Esophagus squamous epithelium (tissue), 5 donors: ENCODE data around the gene APLF. TPM values are rescaled to one million over a fixed set of nuclear protein-coding genes. Genes with fewer than 3 reads are reported as not detected.

Source experiments
- DNase-seq: peaks from one replicate; lab custom pipeline; 2025; lab: John Stamatoyannopoulos, UW
- H3K27ac ChIP-seq, 4 donors: fragments of 200-600 bp; sonication (generic); one replicate each; pipeline ENCODE4 v1.5.1; 2016 to 2019; ENCODE audit warnings: mild to moderate bottlenecking in 1 of 4
- H3K27me3 ChIP-seq, 4 donors: fragments of 200-600 bp; sonication (generic); 1 replicate in 3 of 4; 2 replicates in 1 of 4; pipeline versions ENCODE4 v1.5.1 to v1.6.0; 2017 to 2021; ENCODE audit warnings: antibody characterized with exemption in 1 of 4
- H3K36me3 ChIP-seq, 3 donors: fragments of 200-600 bp; sonication (generic); one replicate each; pipeline ENCODE4 v1.5.1; 2016 to 2019
- H3K4me1 ChIP-seq, 3 donors: fragments of 200-600 bp; sonication (generic); one replicate each; pipeline ENCODE4 v1.5.1; 2017 to 2019
- H3K4me3 ChIP-seq, 4 donors: fragments of 200-600 bp; sonication (generic); 1 replicate in 3 of 4; 2 replicates in 1 of 4; pipeline ENCODE4 v1.5.1; 2016 to 2019; ENCODE audit warnings: mild to moderate bottlenecking in 2 of 4, moderate library complexity in 1 of 4
- H3K9me3 ChIP-seq, 3 donors: fragments of 200-600 bp; sonication (generic); one replicate each; pipeline ENCODE4 v1.5.1; 2016 to 2019
- CTCF ChIP-seq, 6 experiments: fragments of 450-650 bp in 4 of 6; fragments of 200-600 bp in 2 of 6; sonication (generic) in 2 of 6; IDR thresholded peaks; one replicate each; pipeline ENCODE4 v1.5.1; 2016 to 2019; ENCODE audit warnings: antibody characterized with exemption in 6 of 6, mild to moderate bottlenecking in 4 of 6, moderate library complexity in 4 of 6
- POLR2A ChIP-seq, 4 donors: fragments of 450-650 bp; IDR thresholded peaks; one replicate each; pipeline ENCODE4 v1.6.1; 2017; ENCODE audit warnings: antibody characterized with exemption in 4 of 4, mild to moderate bottlenecking in 4 of 4, moderate library complexity in 3 of 4
- WGBS, 2 donors: methylation state at CpG; one replicate each; pipeline ENCODE4 v1.1.5; 2018; 5-methylcytosine and 5-hydroxymethylcytosine counted together
- intact Hi-C: fragments of 100-400 bp; cut with DNase I; formaldehyde crosslinking; loops from one replicate; pipeline ENCODE4 v1.15.0; 2022
- total RNA-seq, 4 donors: library from RNA; depleted of rRNA; stranded (reverse); fragments of >200 nt; gene quantifications; one replicate each; pipeline ENCODE4 v1.1.0, GENCODE V29; 2016
- donor health status: DM: yes; HTN: yes; CAD: no.

Gene APLF
- total RNA-seq, 4 donors from 2014 or later, result 3.2 to 9.5 (median 4.7) TPM

GRCh38 chr2:68472796-68473414 is 5.5 kb downstream of the APLF start:
- intact Hi-C loops, result no loop called here
- Histone ChIP-seq H3K4me1 (peaks cover 0 to 36% (median 6%) of the 10 kb centered on the region in 3 donors), H3K36me3 (no peaks in the 10 kb centered on the region), H3K27me3 (no peaks in the 10 kb centered on the region), H3K27ac (no peak overlapping the region), H3K4me3 (no peak overlapping the region), H3K9me3 (no peaks in the 10 kb centered on the region)
- no peak for DNase-seq
- TF ChIP-seq POLR2A (IDR thresholded peaks at IDR 0.05) (no peak), CTCF (IDR thresholded peaks at IDR 0.05) (no peak)
- WGBS, 2 donors, result 85 to 87% methylated on average over 3 of the region's 3 CpGs

GRCh38 chr2:68475110-68475509 is 7.7 kb downstream of the APLF start:
- Histone ChIP-seq H3K36me3 (no peaks in the 10 kb centered on the region), H3K27me3 (no peaks in the 10 kb centered on the region), H3K4me1 (peaks cover 0 to 15% (median 0%) of the 10 kb centered on the region in 3 donors), H3K4me3 (no peak overlapping the region), H3K27ac (peak overlapping the region in 2 of 4 donors; percentile 26 to 49), H3K9me3 (no peaks in the 10 kb centered on the region)
- intact Hi-C loops, result no loop called here
- no peak for DNase-seq
- TF ChIP-seq CTCF (IDR thresholded peaks at IDR 0.05) (no peak), POLR2A (IDR thresholded peaks at IDR 0.05) (no peak)

GRCh38 chr2:68475576-68475975 is 8.2 kb downstream of the APLF start:
- H3K9me3 ChIP-seq, result no peaks in the 10 kb centered on the region
- TF ChIP-seq CTCF (IDR thresholded peaks at IDR 0.05) (no peak), POLR2A (IDR thresholded peaks at IDR 0.05) (no peak)
- no peak overlapping the region for H3K4me3 ChIP-seq

GRCh38 chr2:68476454-68476853 is 9.1 kb downstream of the APLF start:
- TF ChIP-seq POLR2A (IDR thresholded peaks at IDR 0.05), result no peak
- TF ChIP-seq CTCF (IDR thresholded peaks at IDR 0.05), result no peak
- H3K4me3 ChIP-seq, result no peak overlapping the region
- no peaks in the 10 kb centered on the region for H3K36me3 ChIP-seq
- WGBS, 2 donors, result 91 to 94% methylated on average over 1 of the region's 1 CpG
- no peak for DNase-seq
- intact Hi-C loops, result no loop called here
- H3K4me1 ChIP-seq, result peaks cover 0 to 12% (median 0%) of the 10 kb centered on the region in 3 donors
- H3K27ac ChIP-seq, result no peak overlapping the region
- no peaks in the 10 kb centered on the region for H3K27me3 ChIP-seq
- no peaks in the 10 kb centered on the region for H3K9me3 ChIP-seq

More at GRCh38 chr2:68475576-68475975, 8.2 kb downstream of the APLF start:
- WGBS, 2 donors, result 88 to 97% methylated on average over 2 of the region's 2 CpGs
- Histone ChIP-seq H3K4me1 (peaks cover 0 to 12% (median 0%) of the 10 kb centered on the region in 3 donors), H3K36me3 (no peaks in the 10 kb centered on the region), H3K27ac (peak overlapping the region in 2 of 4 donors; percentile 26 to 36), H3K27me3 (no peaks in the 10 kb centered on the region)
- no peak for DNase-seq
- intact Hi-C loops, result no loop called here

GRCh38 chr2:68478688-68479087 is 11.3 kb downstream of the APLF start:
- H3K4me3 ChIP-seq, result no peak overlapping the region
- no peaks in the 10 kb centered on the region for H3K36me3 ChIP-seq
- intact Hi-C loops, result no loop called here
- DNase-seq, result no peak
- WGBS, 2 donors, result 80 to 90% methylated on average over 1 of the region's 1 CpG
- H3K27ac ChIP-seq, result no peak overlapping the region
- peaks cover 0 to 18% (median 0%) of the 10 kb centered on the region in 3 donors for H3K4me1 ChIP-seq
- H3K27me3 ChIP-seq, result no peaks in the 10 kb centered on the region
- no peaks in the 10 kb centered on the region for H3K9me3 ChIP-seq
- TF ChIP-seq CTCF (IDR thresholded peaks at IDR 0.05) (no peak), POLR2A (IDR thresholded peaks at IDR 0.05) (no peak)
